ENCODE data around the gene BANP. TPM values are rescaled to one million over a fixed set of nuclear protein-coding genes. Genes with fewer than 3 reads are reported as not detected.

The BANP gene
- total RNA-seq, 1 donor from 2014 or later: 53.9 TPM

- Mint-ChIP-seq H3K4me3 (ENCODE audit: low read depth) (no peak overlapping the region), H3K27ac (no peak overlapping the region), H3K27me3 (no peaks in the 10 kb centered on the region), H3K4me1 (ENCODE audit: low read depth) (peaks cover 2% of the 10 kb centered on the region), H3K9me3 (ENCODE audit: low read depth) (peaks cover 23% of the 10 kb centered on the region), H3K36me3 (ENCODE audit: insufficient read depth) (peaks cover 47% of the 10 kb centered on the region)
- no peak for DNase-seq (ENCODE audit: low spot score, unreplicated experiment)
- TF ChIP-seq CTCF (IDR thresholded peaks at IDR 0.05; ENCODE audit: unreplicated experiment): no peak
Observed at GRCh38 chr16:87971933-87972332, 20.7 kb downstream of the BANP start.

GRCh38 chr16:87973717-87974116 is 22.5 kb downstream of the BANP start:
- Mint-ChIP-seq H3K4me1 (ENCODE audit: low read depth) (no peaks in the 10 kb centered on the region), H3K4me3 (ENCODE audit: low read depth) (no peak overlapping the region), H3K27ac (no peak overlapping the region), H3K27me3 (no peaks in the 10 kb centered on the region), H3K9me3 (ENCODE audit: low read depth) (peaks cover 23% of the 10 kb centered on the region), H3K36me3 (ENCODE audit: insufficient read depth) (peaks cover 48% of the 10 kb centered on the region)
- DNase-seq (ENCODE audit: low spot score, unreplicated experiment): no peak
- TF ChIP-seq CTCF (IDR thresholded peaks at IDR 0.05; ENCODE audit: unreplicated experiment): no peak

- Mint-ChIP-seq H3K27ac (peak overlapping the region; percentile 68), H3K4me1 (ENCODE audit: low read depth) (no peaks in the 10 kb centered on the region), H3K4me3 (ENCODE audit: low read depth) (no peak overlapping the region), H3K36me3 (ENCODE audit: insufficient read depth) (peaks cover 48% of the 10 kb centered on the region), H3K9me3 (ENCODE audit: low read depth) (peaks cover 23% of the 10 kb centered on the region), H3K27me3 (no peaks in the 10 kb centered on the region)
- TF ChIP-seq CTCF (IDR thresholded peaks at IDR 0.05; ENCODE audit: unreplicated experiment): no peak
- no peak for DNase-seq (ENCODE audit: low spot score, unreplicated experiment)
Observed at GRCh38 chr16:87974178-87974577, 22.9 kb downstream of the BANP start.

GRCh38 chr16:87976665-87977064 is 25.4 kb downstream of the BANP start:
- DNase-seq (ENCODE audit: low spot score, unreplicated experiment): no peak
- no peak for TF ChIP-seq CTCF (IDR thresholded peaks at IDR 0.05; ENCODE audit: unreplicated experiment)
- Mint-ChIP-seq H3K4me1 (ENCODE audit: low read depth) (peaks cover 13% of the 10 kb centered on the region), H3K27ac (no peak overlapping the region), H3K4me3 (ENCODE audit: low read depth) (no peak overlapping the region), H3K9me3 (ENCODE audit: low read depth) (peaks cover 14% of the 10 kb centered on the region), H3K36me3 (ENCODE audit: insufficient read depth) (peaks cover 29% of the 10 kb centered on the region), H3K27me3 (no peaks in the 10 kb centered on the region)

GRCh38 chr16:87978127-87978526 is 26.9 kb downstream of the BANP start:
- H3K27ac Mint-ChIP-seq: no peak overlapping the region
- H3K4me3 Mint-ChIP-seq (ENCODE audit: low read depth): no peak overlapping the region
- peaks cover 24% of the 10 kb centered on the region for H3K36me3 Mint-ChIP-seq (ENCODE audit: insufficient read depth)
- peaks cover 16% of the 10 kb centered on the region for H3K4me1 Mint-ChIP-seq (ENCODE audit: low read depth)
- TF ChIP-seq CTCF (IDR thresholded peaks at IDR 0.05; ENCODE audit: unreplicated experiment): no peak
- no peaks in the 10 kb centered on the region for H3K9me3 Mint-ChIP-seq (ENCODE audit: low read depth)
- no peak for DNase-seq (ENCODE audit: low spot score, unreplicated experiment)
- no peaks in the 10 kb centered on the region for H3K27me3 Mint-ChIP-seq

All from progenitor cell of endocrine pancreas (in vitro differentiated cells).